Neural cell (in vitro differentiated cells): ENCODE results near the gene LPCAT1. TPM values are rescaled to one million over a fixed set of nuclear protein-coding genes. Genes with fewer than 3 reads are reported as not detected.

Experiments used
- H2AFZ ChIP-seq: fragments of 200-600, 300-800 bp; sonication (generic), shearing (Covaris generic); 2 replicates; pipeline ENCODE4 v1.6.0; 2014; ENCODE audit warnings: low read depth, mild to moderate bottlenecking, antibody characterized with exemption, low read length, moderate library complexity
- H3F3A ChIP-seq: fragments of 200-600 bp; shearing (Covaris generic); 2 replicates; pipeline ENCODE4 v1.6.1; 2016; ENCODE audit warnings: mild to moderate bottlenecking, moderate library complexity, mixed read lengths, antibody characterized with exemption, low read length; ENCODE audit not compliant: insufficient read depth, poor library complexity, severe bottlenecking
- H3K27ac ChIP-seq: fragments of 200-600, 300-800 bp; sonication (generic), shearing (Covaris generic); 2 replicates; pipeline ENCODE4 v1.5.1; 2014; ENCODE audit warnings: mild to moderate bottlenecking, low read length, moderate library complexity
- H3K27me3 ChIP-seq: fragments of 300-800, 200-600 bp; sonication (generic), shearing (Covaris generic); 2 replicates; pipeline ENCODE4 v1.6.0; 2014; ENCODE audit warnings: mild to moderate bottlenecking, low read depth, low read length, moderate library complexity; ENCODE audit not compliant: insufficient read depth
- H3K36me3 ChIP-seq: fragments of 300-800, 200-600 bp; sonication (generic), shearing (Covaris generic); 2 replicates; pipeline ENCODE4 v1.5.1; 2014; ENCODE audit warnings: mild to moderate bottlenecking, antibody characterized with exemption, low read length, moderate library complexity; ENCODE audit not compliant: insufficient read depth
- H3K4me2 ChIP-seq: fragments of 300-800, 200-600 bp; sonication (generic), shearing (Covaris generic); 2 replicates; pipeline ENCODE4 v1.6.0; 2014; ENCODE audit warnings: mild to moderate bottlenecking, low read length
- H3K4me3 ChIP-seq: fragments of 300-800, 200-600 bp; sonication (generic), shearing (Covaris generic); 2 replicates; pipeline ENCODE4 v1.5.1; 2014; ENCODE audit warnings: mild to moderate bottlenecking, low read length, moderate library complexity
- H3K79me2 ChIP-seq: fragments of 200-600 bp; shearing (Covaris generic); replicated peaks from 2 replicates; pipeline ENCODE4 v1.6.0; 2014; ENCODE audit warnings: mild to moderate bottlenecking, low read length, moderate library complexity; ENCODE audit not compliant: insufficient read depth
- H3K9ac ChIP-seq: fragments of 300-800, 200-600 bp; sonication (generic), shearing (Covaris generic); 2 replicates; pipeline ENCODE4 v1.6.1; 2016; ENCODE audit warnings: mild to moderate bottlenecking, low read length, mixed read lengths
- H3K9me2 ChIP-seq: fragments of 200-600 bp; shearing (Covaris generic); 2 replicates; pipeline ENCODE4 v1.6.1; 2016; ENCODE audit warnings: mild to moderate bottlenecking, low read length, mixed read lengths; ENCODE audit not compliant: insufficient read depth
- H3K9me3 ChIP-seq: fragments of 200-600, 300-800 bp; sonication (generic), shearing (Covaris generic); 2 replicates; pipeline ENCODE4 v1.6.1; 2016; ENCODE audit warnings: mild to moderate bottlenecking, mixed run types, low read length, moderate library complexity, mixed read lengths
- H4K20me1 ChIP-seq: fragments of 200-600 bp; shearing (Covaris generic); 2 replicates; pipeline ENCODE4 v1.6.1; 2016; ENCODE audit warnings: mild to moderate bottlenecking, mixed run types; ENCODE audit not compliant: insufficient read depth
- EP300 ChIP-seq: fragments of 450-650 bp; conservative IDR thresholded peaks from 2 replicates; pipeline ENCODE4 v1.6.1; 2014; ENCODE audit warnings: antibody characterized with exemption, mild to moderate bottlenecking, moderate library complexity; ENCODE audit not compliant: poor library complexity, severe bottlenecking
- EZH2 ChIP-seq: fragments of 200-600, 300-800 bp; shearing (Covaris generic), sonication (generic); IDR thresholded peaks from 2 replicates; pipeline ENCODE4 v1.6.1; 2014; ENCODE audit warnings: antibody characterized with exemption, low read length, borderline replicate concordance, mild to moderate bottlenecking; ENCODE audit not compliant: insufficient read depth, poor library complexity, severe bottlenecking
- MXI1 ChIP-seq: fragments of 450-650 bp; conservative IDR thresholded peaks from 2 replicates; pipeline ENCODE4 v1.6.1; 2014; ENCODE audit warnings: antibody characterized with exemption, mild to moderate bottlenecking; ENCODE audit not compliant: poor library complexity, severe bottlenecking
- POLR2AphosphoS5 ChIP-seq: IDR thresholded peaks from 2 replicates; pipeline ENCODE4 v1.6.1; 2012
- RAD21 ChIP-seq: fragments of 450-650 bp; conservative IDR thresholded peaks from 2 replicates; pipeline ENCODE4 v1.6.1; 2014; ENCODE audit warnings: antibody characterized with exemption, mild to moderate bottlenecking, moderate library complexity
- SMC3 ChIP-seq: fragments of 450-650 bp; conservative IDR thresholded peaks from 2 replicates; pipeline ENCODE4 v1.6.1; 2014; ENCODE audit warnings: antibody characterized with exemption, mild to moderate bottlenecking, moderate library complexity; ENCODE audit not compliant: poor library complexity
- TAF1 ChIP-seq: IDR thresholded peaks from 2 replicates; pipeline ENCODE4 v1.6.1; 2012; ENCODE audit warnings: low read depth
- polyA plus RNA-seq: library from polyadenylated mRNA; depleted of rRNA; stranded (reverse); fragments of >200 nt; gene quantifications from 2 replicates; pipeline ENCODE4 v1.2.3, GENCODE V29; 2014
- TF ChIP-seq, protein P1 (sequence below): fragments of 450-650 bp; IDR thresholded peaks from 2 replicates; pipeline ENCODE4 v1.5.1; 2014; ENCODE audit warnings: antibody characterized with exemption, mild to moderate bottlenecking, moderate library complexity; ENCODE audit not compliant: poor library complexity, severe bottlenecking
- TF ChIP-seq, protein P2 (sequence below): IDR thresholded peaks from 2 replicates; pipeline ENCODE4 v1.6.1; 2012; ENCODE audit warnings: borderline replicate concordance

Gene LPCAT1
- polyA plus RNA-seq, 1 donor from 2014 or later, result 61.8 TPM

- Histone ChIP-seq H3K9ac (no peak overlapping the region), H3K36me3 (no peaks in the 10 kb centered on the region), H3K9me2 (no peaks in the 10 kb centered on the region), H3K27ac (no peak overlapping the region), H3K79me2 (no peaks in the 10 kb centered on the region), H3F3A (no peaks in the 10 kb centered on the region), H3K4me2 (no peak overlapping the region), H3K9me3 (no peaks in the 10 kb centered on the region), H3K27me3 (no peaks in the 10 kb centered on the region), H2AFZ (no peak overlapping the region), H4K20me1 (no peaks in the 10 kb centered on the region), H3K4me3 (no peak overlapping the region)
- TF ChIP-seq POLR2AphosphoS5 (no peak), MXI1 (no peak)
- TF ChIP-seq, protein P1, sequence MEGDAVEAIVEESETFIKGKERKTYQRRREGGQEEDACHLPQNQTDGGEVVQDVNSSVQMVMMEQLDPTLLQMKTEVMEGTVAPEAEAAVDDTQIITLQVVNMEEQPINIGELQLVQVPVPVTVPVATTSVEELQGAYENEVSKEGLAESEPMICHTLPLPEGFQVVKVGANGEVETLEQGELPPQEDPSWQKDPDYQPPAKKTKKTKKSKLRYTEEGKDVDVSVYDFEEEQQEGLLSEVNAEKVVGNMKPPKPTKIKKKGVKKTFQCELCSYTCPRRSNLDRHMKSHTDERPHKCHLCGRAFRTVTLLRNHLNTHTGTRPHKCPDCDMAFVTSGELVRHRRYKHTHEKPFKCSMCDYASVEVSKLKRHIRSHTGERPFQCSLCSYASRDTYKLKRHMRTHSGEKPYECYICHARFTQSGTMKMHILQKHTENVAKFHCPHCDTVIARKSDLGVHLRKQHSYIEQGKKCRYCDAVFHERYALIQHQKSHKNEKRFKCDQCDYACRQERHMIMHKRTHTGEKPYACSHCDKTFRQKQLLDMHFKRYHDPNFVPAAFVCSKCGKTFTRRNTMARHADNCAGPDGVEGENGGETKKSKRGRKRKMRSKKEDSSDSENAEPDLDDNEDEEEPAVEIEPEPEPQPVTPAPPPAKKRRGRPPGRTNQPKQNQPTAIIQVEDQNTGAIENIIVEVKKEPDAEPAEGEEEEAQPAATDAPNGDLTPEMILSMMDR, result no peak
Measured at GRCh38 chr5:1544294-1544961, 20.7 kb upstream of the LPCAT1 start.

- H3K4me3 ChIP-seq, result no peak overlapping the region
- H3K36me3 ChIP-seq, result no peaks in the 10 kb centered on the region
- no peak overlapping the region for H3K9ac ChIP-seq
- no peaks in the 10 kb centered on the region for H3K9me3 ChIP-seq
- no peak overlapping the region for H2AFZ ChIP-seq
- H4K20me1 ChIP-seq, result no peaks in the 10 kb centered on the region
- no peaks in the 10 kb centered on the region for H3K9me2 ChIP-seq
- H3K79me2 ChIP-seq, result no peaks in the 10 kb centered on the region
- no peak overlapping the region for H3K27ac ChIP-seq
- H3K27me3 ChIP-seq, result no peaks in the 10 kb centered on the region
- H3K4me2 ChIP-seq, result no peak overlapping the region
- TF ChIP-seq EZH2 (no peak), RAD21 (no peak), SMC3 (no peak), TAF1 (no peak), POLR2AphosphoS5 (no peak), EP300 (no peak)
- TF ChIP-seq, protein P2, sequence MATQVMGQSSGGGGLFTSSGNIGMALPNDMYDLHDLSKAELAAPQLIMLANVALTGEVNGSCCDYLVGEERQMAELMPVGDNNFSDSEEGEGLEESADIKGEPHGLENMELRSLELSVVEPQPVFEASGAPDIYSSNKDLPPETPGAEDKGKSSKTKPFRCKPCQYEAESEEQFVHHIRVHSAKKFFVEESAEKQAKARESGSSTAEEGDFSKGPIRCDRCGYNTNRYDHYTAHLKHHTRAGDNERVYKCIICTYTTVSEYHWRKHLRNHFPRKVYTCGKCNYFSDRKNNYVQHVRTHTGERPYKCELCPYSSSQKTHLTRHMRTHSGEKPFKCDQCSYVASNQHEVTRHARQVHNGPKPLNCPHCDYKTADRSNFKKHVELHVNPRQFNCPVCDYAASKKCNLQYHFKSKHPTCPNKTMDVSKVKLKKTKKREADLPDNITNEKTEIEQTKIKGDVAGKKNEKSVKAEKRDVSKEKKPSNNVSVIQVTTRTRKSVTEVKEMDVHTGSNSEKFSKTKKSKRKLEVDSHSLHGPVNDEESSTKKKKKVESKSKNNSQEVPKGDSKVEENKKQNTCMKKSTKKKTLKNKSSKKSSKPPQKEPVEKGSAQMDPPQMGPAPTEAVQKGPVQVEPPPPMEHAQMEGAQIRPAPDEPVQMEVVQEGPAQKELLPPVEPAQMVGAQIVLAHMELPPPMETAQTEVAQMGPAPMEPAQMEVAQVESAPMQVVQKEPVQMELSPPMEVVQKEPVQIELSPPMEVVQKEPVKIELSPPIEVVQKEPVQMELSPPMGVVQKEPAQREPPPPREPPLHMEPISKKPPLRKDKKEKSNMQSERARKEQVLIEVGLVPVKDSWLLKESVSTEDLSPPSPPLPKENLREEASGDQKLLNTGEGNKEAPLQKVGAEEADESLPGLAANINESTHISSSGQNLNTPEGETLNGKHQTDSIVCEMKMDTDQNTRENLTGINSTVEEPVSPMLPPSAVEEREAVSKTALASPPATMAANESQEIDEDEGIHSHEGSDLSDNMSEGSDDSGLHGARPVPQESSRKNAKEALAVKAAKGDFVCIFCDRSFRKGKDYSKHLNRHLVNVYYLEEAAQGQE, result no peak
- TF ChIP-seq, protein P1, result no peak
- no peaks in the 10 kb centered on the region for H3F3A ChIP-seq
Measured at GRCh38 chr5:1543398-1544293, 19.9 kb upstream of the LPCAT1 start.
